GM18517 (cell line): ENCODE measurements around the gene NFATC3.
A peak's percentile ranks its signal among the peaks of the same experiment; 100 is the strongest.

Source experiments
- ATAC-seq: cut with Tn5 transposase; IDR thresholded peaks from one replicate; pipeline ENCODE4 v1.9.1; 2021; ENCODE audit warnings: mild to moderate bottlenecking, moderate library complexity; ENCODE audit not compliant: unreplicated experiment

NFATC3 gene

DNA sequence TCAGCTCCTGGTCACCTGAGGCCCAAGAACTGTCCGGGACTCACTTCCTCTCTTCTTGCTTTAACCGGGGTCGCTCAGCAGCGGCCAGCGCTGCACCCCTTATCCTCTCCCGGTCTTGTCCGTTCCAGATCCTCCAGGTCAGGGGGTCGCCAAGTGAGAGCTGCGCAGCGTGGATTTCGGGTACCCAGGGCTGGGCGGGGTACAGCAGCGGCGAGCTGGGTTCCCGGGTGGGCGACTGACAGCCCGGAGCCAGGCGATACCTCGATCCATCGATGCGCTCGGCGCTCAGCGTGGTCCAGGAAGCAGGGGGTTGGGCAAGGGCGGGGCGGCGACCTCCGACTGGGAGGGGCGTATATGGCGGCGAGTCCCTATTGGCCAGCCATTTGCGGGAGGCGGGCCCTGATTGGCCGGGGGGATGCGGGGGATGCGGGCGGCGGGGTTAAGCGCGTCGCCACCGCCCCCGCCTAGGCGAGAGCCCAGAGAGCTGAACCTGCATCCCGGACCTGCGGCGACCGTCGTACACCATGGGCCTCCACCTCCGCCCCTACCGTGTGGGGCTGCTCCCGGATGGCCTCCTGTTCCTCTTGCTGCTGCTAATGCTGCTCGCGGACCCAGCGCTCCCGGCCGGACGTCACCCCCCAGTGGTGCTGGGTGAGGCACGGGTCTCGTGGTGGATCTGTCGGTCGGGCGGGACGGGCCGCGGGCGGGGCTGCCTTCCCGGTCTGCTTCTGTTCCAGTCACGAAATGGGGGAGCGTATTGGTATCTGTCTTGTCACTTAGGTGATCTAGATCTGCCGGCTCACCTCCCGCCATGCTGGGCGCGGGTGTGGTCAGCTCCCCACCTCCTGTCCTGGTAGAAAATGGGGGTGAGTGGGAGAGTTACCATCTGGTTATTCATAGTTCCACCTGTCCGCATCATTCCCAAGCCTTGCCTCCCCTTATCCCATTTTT is 160.0 kb downstream of the NFATC3 start, which contains the start of gene PLA2G15:
TSS of gene PLA2G15 (plus strand) at position 471 of the 951 bp plus-strand sequence. CDS start at position 525, 54 bp downstream.
- peak; percentile 74 for ATAC-seq

DNA sequence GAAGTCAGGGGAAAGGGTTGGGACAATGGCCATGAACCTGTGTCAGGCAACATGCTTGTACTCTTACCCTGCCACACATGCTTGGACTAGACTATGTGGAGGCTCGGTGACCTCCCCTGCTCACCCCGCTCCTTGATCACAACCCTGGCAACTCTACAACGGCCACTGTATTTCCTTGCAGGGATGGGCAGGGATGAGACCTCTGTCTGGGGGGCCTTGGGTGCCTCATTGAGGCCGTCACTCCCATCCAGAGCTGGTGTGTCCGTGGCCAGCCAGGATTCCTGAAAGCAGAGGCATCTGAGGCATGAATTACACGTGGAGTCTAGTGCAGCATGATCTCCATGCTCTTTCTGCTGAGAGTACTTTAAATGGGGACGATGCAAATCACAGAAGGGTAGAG is 161.0 kb downstream of the NFATC3 start:
- ATAC-seq, result no peak

DNA sequence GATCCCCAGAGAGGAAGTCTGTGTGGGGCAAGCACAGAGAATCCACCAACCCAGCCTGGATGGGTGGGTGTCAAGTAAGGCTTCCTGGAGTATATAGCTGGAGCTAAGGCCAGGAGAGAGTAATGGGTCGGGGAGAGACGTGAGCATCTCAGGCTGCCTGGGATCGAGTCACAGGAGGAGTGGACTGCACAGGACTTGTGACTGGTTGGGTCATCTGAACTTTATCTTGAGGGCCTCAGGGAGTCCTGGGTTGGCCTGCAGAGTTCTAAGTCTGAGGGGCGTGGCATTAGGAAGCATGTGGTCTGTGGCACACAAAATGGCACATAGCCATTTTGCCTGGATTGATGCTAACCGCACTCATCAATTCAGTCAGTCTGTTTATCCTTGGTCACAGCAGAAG is 161.5 kb downstream of the NFATC3 start:
- ATAC-seq, result no peak

DNA sequence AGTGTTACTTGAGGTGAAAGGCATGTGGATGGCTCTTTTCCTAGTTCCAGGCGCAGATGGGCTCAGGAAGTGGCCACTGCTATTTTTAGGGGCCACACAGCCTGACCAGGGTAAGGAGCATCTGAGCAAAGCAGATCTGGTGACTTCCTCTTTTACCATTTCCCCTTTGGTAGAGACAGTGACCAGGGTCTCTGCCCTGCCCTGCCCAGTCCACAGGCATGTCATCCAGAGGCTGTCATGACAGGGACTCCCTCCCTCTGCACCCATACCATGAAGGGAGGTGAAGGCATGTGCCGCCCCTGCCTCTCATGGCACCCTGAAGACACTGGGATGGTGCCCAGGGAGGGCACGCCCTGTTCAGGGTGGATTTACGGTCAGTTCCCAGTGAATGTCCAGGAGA is 162.2 kb downstream of the NFATC3 start:
- ATAC-seq, result no peak

DNA sequence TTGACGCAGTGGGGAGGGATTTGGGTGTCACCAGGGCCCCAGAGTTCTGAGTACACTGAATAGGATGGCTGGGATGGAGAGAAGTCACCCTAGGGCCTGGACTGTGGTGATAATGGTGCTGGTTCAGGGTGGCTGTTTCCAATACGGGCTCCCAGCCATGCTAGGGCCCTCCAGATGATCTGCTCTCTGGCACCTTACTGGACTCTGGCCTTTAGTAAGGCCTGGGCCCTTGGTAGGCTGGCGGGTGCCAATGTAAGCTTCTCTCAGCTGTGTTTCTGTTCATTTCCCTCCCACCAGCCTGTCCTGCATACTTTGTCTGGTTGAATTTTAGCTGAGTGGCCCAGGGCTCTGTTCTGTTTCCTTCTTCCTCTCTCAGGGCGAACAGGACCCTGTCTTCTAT is 162.8 kb downstream of the NFATC3 start:
- ATAC-seq, result no peak

DNA sequence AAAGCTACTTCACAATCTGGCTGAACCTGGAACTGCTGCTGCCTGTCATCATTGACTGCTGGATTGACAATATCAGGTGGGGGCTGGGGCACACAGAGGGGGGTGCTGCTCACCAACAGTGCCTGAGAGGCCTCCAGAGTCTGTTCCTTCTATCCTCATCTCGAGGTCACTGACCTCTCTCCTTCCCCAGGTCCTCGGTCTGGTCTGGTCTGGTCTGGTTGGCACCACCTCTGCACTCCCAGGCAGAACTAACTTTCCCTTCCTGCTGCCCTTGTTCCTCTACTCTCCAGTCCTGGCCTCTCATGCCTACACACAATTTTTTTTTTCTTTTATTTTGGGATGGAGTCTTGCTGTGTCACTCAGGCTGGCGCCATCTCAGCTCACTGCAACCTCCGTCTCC is 164.2 kb downstream of the NFATC3 start:
- ATAC-seq, result no peak

DNA sequence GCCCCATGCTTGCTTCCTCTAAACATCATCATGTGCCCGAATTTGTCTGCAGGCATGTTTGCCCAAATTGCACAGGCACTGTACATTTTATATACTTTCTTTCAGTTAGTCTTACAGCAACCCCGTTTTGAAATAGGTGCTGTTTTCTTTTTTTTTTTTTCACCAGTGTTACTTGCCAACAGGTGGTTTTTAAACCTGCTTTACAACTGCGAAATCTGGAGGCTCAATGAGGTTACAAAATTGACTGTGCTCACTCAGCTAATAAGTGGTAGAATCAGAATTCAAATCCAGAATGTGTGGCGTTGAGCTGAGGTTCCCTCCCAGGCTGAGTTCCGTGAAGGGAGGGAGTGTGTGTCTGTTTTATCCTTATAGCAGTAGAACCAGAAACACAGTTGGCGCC is 165.8 kb downstream of the NFATC3 start:
- ATAC-seq, result no peak

DNA sequence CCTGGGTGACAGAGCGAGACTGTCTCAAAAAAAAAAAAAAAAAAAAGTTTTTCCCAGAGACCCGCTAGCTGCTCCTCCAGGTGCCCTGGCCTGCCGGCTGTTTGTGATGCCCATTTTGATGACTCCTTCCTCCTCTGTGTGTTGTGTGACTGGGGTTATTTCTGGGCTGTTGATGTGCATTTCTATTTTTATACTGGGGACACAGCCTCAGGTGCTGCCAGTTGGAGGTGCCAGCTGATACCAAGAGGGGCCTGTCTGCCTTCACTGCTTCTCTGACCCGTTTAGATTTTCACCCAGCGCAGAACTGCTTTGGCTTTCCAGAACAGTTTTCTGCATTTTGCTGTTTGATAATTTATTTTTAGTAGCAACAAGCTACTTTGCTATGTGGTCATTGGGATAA is 166.7 kb downstream of the NFATC3 start:
- no peak for ATAC-seq

DNA sequence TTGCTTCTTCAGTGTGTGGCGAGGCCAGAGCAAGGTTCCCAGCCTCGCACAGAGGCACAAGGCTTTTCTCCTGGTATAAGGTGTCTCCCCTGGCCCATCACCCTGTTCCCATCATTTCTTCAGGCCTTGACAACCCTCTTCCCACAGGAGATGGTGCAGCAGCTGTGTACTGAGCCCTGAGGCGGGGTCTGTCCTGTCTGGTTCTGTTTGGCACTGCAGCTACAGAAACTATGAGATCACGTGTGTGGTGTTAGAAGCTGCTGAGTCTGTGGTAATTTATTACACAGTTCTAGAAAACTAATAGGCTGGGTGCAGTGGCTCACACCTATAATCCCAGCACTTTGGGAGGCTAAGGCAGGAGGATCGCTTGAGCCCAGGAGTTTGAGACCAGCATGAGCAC is 167.2 kb downstream of the NFATC3 start:
- no peak for ATAC-seq

DNA sequence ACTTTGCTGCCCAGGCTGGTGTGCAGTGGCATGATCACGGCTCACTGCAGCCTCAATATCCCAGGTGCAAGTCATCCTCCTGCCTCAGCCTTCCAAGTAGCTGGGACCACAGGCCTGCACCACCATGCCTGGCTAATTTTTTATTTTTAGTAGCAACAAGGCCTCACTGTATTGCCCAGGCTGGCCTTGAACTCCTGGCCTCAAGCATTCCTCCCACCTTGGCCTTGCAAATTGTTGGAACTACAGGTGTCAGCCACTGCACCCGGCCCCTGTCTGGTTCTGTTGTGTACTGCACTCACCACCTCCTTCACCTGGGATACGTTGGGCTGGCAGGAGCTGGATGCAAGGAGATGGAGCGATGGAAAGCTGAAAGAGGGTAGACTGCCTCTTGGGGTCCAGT is 168.6 kb downstream of the NFATC3 start:
- ATAC-seq, result no peak

DNA sequence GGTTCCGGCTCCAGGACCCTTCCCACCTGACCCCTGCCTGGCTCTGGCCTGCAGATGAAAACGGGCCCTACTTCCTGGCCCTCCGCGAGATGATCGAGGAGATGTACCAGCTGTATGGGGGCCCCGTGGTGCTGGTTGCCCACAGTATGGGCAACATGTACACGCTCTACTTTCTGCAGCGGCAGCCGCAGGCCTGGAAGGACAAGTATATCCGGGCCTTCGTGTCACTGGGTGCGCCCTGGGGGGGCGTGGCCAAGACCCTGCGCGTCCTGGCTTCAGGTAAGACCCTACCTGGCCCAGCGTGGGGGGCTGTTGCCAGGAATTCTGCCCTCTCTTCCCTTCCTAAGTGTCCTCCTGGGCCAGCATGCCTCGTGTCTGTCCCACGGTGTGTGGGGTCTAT is 170.5 kb downstream of the NFATC3 start:
- ATAC-seq, result no peak

DNA sequence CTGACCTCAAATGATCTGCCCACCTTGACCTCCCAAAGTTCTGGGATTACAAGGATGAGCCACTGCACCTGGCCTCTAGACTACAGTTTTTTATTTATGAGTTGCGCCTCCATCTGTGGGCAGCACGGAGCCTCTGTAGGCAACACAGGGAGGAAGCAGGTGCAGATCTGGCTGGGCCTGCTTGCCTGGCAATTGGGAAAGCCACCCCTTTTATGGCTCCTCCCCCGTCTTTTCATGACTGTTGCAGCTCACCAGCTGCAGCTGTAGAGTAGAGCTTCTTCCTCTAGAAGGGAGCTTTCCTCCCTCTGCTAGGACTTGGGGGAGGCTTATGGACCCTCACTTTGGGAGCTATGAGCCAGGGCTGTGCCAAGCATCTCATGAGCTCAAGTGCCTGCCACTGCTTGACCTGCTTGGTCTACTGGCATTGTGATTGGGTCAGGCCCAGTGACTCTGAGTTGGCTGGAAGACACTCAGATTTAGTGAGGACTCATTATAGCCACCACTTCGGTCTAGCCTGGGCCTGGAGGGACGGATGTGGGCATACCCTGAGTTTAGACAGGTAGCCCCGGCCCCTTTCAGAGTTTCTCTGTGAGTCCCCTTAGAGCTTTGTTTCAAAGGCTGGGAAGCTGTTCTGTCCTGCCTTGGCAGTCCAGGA is 172.2 kb downstream of the NFATC3 start:
- ATAC-seq, result peak; percentile 44

DNA sequence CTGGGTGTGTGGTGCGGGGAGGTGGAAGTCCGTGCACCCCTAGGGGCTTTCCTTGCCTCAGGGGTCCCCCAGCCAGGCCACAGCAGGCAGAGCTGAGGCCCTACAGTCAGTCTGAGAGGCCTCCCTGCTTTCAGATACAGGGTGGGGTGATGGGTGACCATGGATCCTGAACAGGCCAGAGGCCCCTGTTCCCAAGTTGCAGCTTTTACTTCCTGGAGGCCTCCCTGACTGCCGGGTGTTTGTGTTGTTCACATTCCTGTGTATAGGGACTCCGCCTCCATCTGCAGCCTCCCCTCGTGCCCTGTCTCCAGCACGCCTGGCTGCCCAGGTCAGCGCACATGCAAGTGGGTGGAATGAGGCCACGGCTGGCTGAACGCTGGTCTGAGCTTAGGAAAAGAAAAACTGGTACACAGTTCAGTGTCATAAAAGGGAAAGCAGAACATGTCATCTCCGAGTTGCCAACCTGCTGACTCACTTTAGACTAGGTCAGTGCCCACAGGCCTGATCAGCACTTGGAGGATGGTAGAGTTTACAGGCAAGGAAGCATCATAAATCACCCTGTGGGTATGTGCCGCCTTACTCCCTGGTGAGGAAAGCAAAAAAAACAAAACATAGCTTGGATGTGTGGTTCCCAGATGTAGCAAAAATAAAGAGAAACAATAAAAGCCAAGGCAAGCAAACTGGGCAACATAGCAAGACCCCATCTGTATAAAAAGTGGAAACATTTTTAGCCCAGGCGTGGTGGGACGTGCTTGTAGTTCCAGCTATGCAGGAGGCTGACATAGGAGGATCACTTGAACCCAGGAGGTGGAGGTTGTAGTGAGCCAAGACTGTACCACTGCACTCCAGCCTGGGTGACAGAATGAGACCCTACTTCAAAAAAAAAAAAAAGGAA is 173.0 kb downstream of the NFATC3 start:
- peak; percentile 19 for ATAC-seq

DNA sequence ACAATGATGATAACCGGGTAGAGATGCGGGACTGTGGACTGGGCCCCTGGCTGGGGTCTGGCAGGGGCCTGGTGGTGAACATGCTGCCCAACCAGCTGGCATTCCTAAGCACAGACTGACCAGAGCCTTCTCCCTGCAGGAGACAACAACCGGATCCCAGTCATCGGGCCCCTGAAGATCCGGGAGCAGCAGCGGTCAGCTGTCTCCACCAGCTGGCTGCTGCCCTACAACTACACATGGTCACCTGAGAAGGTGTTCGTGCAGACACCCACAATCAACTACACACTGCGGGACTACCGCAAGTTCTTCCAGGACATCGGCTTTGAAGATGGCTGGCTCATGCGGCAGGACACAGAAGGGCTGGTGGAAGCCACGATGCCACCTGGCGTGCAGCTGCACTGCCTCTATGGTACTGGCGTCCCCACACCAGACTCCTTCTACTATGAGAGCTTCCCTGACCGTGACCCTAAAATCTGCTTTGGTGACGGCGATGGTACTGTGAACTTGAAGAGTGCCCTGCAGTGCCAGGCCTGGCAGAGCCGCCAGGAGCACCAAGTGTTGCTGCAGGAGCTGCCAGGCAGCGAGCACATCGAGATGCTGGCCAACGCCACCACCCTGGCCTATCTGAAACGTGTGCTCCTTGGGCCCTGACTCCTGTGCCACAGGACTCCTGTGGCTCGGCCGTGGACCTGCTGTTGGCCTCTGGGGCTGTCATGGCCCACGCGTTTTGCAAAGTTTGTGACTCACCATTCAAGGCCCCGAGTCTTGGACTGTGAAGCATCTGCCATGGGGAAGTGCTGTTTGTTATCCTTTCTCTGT is 174.0 kb downstream of the NFATC3 start:
- ATAC-seq, result no peak

DNA sequence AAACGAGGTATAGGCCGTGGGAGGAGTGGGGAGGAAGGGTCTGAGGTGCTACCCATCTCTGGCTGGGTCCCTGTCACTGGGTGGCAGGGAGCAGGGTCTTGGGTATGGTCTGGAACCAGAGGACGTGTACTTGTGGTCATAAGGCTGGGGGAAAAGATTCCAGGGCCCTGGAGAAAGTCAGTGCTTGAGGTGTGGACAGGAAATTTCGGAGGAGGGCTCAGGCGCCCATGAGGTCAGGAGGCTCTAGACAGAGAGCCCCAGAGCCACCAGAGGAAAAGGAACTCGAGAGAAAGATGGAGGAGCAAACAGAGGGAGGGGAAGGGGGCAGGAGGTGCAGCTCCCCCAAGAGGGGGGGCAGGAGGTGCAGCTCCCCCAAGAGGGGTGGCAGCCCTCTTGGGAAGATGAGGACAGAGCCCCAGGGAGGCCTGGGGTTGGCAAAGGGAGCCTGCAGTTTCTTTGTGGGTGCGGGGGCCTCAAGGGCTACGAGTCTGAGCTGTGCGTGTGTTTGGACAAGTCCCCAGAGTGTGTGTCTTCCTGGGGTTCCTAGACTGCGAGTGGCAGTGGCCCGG is 178.5 kb downstream of the NFATC3 start:
- ATAC-seq, result no peak

DNA sequence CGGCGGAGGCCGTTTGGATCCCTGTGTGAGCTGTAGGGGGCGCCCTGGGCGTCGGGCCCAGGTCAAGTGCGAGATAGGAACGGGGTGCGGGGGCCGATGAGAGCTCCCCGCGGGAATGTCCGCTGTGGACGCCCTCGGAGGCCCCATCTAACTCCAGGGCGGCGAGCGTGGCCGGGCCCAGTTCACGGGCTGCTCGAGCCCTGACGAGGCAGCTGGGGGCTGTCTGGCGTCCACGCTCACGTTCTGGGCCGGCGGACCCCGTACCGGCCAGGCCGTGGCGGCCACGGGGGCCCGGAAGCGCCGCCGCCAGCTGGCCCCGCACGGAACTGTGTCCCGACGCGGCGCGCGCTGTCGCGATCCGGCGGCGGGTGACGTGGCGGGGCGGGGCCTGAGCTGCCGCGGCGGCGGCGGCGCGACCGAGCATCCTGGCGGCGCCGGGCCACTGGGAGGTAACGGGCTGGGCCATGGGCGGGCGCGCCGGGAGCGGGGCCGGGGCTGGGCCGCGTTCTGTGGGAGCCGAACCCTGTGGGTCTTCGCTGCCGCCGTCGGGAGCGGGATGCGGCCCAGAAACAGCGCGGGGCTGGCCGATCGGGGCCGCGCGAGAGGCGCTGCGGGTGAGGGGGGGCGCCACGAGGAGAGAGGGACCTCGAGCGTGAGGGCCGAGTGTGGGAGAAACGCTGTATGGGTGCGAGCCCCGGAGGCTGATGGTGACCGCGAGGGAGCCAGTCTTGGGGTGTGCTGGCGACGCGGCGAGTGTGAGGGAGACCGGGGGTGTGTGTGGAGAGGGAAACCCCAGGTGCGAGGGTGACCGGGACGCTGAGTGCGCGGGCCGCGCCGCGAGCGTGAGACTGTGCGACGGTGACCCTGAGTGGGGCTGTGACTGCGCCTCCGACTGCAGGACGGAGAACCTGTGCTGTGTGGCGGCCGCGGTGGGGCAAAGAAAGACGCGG is 179.2 kb downstream of the NFATC3 start, which contains the start of gene SLC7A6:
TSS of gene SLC7A6 (plus strand) at position 399 of the 950 bp plus-strand sequence. CDS start 10,201 bp downstream, outside the sequence.
- peak; percentile 54 for ATAC-seq

DNA sequence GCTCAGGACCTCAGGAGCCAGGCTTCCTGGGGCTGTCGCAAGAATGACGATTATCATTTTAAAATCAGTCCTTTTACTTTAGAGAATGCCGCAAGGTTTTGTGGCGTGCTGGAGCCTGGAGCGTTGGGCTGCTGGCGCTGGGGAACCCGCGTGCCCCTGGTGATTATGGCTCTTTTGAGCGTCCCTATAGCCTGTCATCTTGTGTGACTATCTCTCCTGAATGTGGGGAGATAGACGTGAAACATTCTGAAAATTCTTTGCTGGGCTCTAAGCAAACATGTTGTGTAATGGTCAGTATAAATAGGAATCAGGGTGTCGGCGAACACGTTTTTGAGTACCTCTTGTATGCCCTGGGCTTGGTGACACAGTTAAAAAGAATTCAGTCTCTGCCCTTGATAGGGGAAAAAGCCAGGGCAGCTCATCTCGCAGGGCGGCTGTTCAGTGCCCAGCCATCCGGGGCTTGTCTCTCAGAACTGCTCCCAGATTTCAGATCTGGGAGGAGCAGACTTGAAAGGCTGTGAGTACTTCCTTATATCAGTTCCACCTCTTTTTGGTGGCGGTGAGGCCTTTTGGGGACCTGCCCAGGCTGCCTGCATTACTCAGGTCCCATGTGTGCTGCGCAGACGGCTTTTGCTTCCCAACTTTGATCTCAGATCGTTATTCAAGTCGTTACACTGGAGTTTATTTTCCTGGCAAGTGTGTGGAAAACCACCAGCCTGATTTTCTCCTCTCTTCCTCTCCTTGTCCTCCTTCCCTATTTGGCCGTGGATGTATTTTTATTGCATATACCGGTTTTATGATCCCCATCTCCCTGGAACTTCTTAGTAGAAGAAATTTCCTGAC is 180.1 kb downstream of the NFATC3 start:
- ATAC-seq, result peak; percentile 11
